Skeletal muscle cell (primary cell): ENCODE data around the gene ZNF462.
A peak's percentile ranks its signal among the peaks of the same experiment; 100 is the strongest.
"Not testable (repeated sequence)": the region's sequence is repeated elsewhere in the genome, so short reads cannot be mapped to it uniquely, and the experiment has no call there.

Experiments used
- DNase-seq: peaks from one replicate; pipeline ENCODE4 v3.0.0-alpha.2; 2010; ENCODE audit warnings: low read depth
- H3K4me3 ChIP-seq: 2 replicates; pipeline ENCODE4 v1.5.1; 2011; ENCODE audit warnings: low read depth, mild to moderate bottlenecking, control low read depth, low read length, moderate library complexity

Gene ZNF462

DNA sequence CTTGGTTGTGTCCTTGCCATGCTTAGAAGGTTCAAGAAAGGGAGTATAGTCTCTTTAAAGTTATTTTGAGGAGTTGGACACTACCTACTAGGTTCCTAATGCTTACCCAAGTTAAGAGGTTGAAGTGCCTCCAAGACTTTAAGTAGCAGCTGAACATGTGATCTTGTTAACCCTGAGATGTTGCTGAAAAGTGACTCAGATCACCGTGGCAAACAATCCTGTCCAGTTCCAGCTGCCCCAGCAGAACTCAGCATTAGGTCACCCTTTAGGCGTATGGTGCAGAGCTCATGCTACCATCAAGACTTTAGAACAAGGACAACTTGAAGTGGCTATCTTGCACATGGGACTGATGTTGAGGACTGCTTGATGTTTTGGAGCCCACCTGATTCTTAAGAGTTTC is 22.5 kb downstream of the ZNF462 start:
- no peak overlapping the region for H3K4me3 ChIP-seq
- DNase-seq, result peak; percentile 78

DNA sequence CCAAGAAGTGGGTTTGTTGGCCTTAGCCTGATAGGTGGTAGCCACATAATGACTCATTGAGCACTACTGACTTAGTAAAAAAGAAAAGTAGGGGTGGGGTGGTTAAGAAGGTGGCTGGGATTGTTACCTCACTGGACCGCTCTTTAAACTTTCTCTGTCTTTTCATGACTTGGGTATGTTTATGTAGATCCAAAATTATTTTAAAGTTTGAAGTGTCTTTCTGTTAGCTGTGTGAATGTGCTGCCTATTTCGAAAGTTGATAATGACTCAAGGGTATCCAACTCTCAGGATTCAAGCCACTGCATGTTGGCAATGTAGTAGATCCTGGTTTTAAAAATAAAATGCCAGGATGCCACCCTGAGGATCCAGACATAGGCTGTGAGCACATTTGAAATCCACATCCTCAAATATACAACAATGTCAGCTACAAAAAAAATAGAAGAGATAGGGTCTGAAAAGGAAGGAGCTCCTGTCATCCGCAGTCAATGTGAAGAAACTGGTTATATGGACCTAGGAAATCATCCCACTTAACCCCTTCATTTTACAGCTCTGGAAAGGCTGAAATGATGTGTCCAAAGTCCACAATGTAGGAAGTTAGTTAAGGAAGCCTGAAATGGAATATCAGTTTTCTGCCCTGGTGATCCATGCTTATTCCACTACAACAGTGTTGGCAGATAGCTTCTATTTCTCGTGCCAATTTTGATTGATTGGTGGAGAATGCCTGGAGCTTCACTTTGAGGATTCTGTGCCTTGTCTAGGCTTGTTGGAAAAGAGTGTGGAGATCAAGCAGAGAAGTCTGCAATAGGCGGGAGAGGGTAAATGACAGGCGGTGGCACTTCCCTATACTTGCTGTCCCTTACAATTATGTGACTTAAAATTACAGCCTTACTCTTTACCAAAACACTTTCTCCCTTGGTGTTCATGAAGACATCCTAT is 23.4 kb downstream of the ZNF462 start:
- no peak overlapping the region for H3K4me3 ChIP-seq
- DNase-seq, result no peak

DNA sequence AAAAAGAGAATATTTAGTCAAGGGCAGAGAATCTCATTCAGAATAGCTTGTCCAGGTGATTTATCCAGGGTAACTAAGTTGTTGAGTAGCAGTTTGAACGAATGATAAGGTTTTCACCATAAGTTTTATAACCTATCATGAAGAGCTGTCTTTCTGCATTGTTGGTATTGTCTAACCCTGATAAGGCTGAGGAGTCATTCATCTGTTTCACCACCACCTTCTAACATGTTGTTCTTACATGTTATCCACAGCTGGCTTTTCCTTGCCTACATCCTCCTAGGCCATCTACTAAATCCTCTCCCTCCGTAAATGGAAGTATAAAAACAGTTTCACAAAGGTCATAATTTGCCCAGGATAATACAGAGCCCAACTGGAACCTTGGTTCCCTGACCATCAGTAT is 24.1 kb downstream of the ZNF462 start:
- no peak for DNase-seq
- H3K4me3 ChIP-seq, result no peak overlapping the region

DNA sequence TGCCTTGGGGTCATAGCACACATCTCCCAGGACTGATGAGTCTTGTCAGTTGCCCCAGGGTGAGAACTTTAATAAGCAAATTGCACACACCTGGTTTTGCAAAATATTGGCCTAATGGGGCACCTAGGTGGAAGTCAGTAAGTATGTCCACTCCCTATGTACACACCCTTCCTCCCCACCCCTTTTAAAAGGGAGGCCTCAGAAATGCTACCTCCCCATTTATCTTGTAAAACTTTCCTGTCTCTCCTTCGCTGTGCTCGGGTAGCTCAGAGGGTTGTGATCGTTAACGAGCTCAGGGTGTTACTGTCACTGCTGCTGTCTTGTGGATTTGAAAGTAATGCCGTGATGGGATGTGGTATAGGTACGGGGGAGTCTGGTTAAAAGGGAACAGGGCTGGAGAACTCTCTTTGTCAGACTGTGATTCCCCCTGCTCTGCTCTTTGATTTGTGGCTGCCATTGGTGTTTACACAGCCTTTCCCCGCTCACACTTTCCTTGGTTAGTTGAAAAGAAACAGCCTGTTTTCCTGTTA is 26.2 kb downstream of the ZNF462 start:
- DNase-seq, result no peak
- H3K4me3 ChIP-seq, result no peak overlapping the region

DNA sequence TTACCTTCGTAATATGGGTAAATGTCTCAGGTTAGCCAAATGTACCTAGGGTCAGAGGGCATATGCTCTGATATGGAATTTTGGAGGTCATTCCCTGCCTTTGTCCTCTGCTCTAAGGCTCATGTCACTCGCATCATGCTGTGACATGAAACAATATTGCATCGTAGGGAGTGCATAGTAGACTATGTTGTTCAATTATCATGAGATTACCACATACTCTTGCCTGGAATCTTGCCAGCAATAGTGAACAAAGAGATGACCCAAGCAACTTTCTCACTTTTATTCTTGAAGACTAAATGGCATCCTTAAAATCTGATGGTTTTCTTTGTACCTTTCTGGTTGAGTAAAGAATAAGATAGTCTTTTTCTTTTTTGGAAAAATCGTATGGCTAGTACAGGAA is 27.6 kb downstream of the ZNF462 start:
- no peak for DNase-seq
- no peak overlapping the region for H3K4me3 ChIP-seq

DNA sequence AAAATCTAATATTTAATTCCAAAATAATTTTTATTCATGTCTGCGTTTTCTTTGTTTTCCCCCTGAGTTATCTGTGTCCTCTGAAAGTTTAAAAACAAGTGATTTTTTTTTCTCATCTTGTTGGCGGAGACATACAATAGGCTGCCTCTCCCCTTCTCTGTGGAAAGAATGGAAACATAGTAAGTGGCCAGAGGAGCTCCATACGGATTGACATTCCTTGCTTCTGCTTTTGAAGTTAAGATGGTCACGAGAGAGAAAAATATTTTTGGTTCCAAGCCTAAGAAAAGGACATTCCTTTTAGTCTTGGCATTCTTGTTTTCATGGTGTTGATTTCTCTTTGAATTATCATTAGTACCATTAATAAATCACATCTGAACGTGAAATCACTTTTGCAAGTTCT is 28.3 kb downstream of the ZNF462 start:
- H3K4me3 ChIP-seq, result no peak overlapping the region
- no peak for DNase-seq

DNA sequence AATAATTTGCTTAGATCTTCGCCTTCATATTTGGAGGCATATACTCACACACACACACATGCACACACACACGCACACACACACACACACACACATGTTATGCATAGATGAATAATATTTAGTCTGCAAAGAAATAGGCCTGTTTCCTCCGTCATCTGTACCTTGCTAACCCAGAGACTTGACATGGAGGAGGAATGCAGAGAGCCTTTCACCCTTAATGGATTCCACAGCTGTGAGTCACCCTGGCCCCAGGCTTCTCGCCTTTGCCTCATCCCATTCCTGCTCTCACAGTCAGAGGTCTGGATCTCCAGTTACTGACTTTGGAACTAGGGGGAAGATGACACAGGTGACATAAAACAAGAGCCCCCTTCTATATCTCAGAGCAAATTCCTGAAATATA is 29.7 kb downstream of the ZNF462 start:
- no peak overlapping the region for H3K4me3 ChIP-seq
- DNase-seq, result peak; percentile 94

DNA sequence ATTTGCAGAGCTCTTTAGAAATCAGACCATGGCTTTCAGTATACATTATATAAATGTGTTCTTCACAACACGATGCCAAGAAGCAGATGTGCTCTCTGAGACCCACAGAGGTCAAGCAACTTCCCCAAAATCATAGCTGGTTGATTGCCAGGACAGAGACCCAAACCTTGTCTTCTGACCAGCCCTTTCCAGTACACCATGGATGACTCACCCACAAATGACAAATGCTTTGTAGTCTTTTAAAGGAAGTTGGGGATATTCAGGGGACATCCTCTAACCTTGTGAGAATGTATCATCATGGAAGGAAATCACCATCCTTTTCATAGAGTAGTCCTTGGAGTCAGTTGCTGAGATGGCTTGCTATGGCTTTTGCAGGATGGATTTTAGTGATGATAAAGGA is 30.1 kb downstream of the ZNF462 start:
- no peak for DNase-seq
- no peak overlapping the region for H3K4me3 ChIP-seq

DNA sequence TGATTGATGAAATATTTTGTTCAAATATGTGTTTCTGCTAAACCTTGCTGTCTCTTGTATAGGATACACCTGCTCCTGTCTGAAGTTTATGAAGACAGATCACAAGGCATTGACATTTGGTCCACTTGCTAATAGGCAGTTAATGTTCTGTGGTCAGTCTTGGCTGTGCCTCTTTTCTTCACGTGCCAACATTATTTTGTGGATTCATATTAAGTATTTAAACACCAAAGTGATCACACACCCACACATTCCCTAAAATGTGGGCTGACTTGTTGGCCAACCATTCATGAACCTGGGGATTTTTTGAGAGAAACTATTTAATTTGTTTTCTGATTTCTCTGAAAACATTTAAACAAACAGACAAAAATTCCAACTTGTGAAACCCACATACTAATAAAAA is 33.7 kb downstream of the ZNF462 start:
- DNase-seq, result no peak
- no peak overlapping the region for H3K4me3 ChIP-seq

DNA sequence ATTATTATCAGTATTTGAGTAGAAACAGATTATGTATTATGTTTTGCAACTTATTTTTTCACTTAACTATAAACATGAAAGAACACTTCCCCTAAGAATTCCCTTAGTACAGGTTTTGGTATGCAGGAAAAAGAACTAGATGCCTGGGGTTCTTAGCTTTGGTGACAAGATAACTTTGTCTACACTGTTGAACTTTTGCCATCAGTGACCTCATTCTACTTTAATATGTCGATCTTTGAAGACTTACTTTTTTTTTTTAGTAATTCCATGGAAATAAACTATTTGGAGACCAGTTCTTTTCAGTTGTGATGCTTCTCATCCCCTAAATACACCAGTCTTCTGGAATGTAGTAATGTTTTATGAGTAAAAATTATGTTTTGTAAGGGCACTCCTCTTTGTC is 34.3 kb downstream of the ZNF462 start:
- DNase-seq, result no peak
- no peak overlapping the region for H3K4me3 ChIP-seq

DNA sequence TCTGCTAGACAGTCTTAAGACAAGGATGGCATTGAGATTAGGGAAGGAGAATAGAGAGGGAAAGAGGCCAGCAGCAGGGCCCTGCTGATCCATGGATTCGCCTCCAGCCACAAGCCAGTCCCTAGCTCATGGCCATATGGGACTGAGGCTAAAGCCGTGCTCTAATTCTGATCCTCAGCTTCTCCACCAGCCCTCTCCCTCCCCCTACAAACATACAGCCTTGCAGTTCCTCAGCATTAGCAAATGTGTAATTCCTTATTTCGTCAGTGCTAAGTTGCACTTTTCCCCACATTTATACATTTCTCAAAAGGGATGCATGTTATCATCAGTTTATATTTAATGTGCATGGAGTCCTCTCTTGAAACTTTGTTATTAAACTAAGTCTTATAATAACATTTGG is 34.8 kb downstream of the ZNF462 start:
- H3K4me3 ChIP-seq, result no peak overlapping the region
- DNase-seq, result no peak

DNA sequence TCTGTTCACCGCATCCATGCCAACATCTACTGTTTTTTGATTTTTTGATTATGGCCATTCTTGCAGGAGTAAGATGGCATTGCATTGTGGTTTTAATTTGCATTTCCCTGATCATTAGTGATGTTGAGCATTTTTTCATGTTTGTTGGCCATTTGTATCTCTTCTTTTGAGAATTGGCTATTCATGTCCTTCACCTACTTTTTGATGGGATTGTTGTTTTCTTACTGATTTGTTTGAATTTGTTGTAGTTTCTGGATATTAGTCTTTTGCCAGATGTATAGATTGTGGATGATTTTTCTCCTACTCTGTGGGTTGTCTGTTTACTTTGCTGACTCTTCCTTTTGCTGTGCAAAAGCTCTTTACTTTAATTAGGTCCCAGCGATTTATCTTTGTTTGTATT is 37.6 kb downstream of the ZNF462 start:
- DNase-seq, H3K4me3 ChIP-seq: not testable (repeated sequence)

DNA sequence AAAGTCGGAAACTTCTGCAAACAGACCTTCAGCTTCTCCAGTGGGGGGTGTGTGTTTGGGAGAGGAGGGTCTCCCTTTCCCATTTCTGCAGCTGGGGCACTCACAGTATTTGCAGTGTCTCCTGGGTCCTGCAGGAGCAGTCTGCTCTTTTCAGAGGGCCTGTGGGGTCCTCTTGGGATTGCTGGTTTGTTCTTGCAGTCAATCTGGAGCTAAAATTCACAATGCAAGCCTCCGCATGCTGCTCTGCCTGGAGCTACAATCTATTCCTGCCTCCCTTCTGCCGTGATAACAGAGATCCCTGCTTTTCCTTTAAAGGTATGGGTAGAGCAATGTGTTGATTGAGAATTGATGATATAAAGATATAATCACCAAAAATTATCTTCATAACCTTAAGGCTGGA is 43.2 kb downstream of the ZNF462 start:
- DNase-seq, result no peak
- H3K4me3 ChIP-seq, result no peak overlapping the region

DNA sequence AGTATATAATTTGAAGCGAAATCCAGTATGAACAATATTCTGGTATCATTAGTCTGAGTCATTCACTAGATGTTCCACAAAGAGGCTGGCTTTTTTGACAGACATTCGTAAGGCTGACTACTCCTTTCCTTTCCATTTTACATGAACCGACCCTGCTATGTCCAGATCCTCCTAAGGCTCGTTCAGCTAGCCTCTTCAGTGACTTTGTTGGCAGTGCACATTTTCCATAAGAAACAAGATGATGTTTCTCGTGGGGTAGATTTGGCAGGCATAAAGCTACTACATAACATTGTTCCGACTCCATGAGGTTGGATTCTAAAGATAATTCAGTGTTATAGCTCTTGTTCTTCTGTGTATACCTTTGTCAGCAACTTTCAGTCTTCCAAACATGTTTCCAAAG is 49.0 kb downstream of the ZNF462 start:
- DNase-seq, result no peak

DNA sequence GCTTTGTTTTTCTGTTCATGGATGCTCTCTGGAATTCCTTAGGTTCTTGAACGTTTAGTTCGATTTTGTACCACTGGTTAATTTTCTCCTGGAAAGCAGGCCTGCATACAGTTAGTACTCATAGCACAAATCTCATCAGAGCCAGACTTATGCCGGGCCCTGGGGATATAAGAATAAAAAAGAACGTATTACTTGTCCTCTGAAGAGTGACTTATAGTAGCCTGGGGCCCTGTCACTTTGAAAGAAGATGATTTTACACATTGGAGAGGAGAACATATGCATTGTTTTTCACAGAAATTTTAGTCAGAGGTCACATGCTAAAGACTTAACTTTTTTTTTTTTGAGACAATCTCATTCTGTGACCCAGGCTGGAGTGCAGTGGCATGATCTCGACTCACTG is 50.3 kb downstream of the ZNF462 start:
- H3K4me3 ChIP-seq, result no peak overlapping the region
- DNase-seq, result no peak

More for the DNA sequence above, 49.0 kb downstream of the ZNF462 start:
- H3K4me3 ChIP-seq, result no peak overlapping the region

DNA sequence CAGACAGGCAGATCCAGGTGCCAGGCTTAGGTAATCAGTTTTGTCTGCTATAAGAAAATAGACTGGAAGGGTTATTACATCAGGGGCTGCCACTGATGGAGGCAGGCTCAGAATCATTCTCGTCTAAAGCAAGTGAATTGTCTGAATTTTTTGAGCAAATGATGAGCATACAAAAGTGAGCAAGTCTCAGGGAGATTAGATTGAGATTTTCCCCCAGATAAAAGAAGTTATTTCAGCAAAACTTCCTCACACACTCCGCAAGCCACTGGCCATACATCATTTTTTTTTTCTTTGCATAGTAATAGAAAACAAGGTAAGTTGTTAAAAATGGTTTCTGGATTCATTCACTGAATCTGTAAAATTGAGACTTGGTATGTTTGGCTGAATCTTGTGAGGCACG is 52.9 kb downstream of the ZNF462 start:
- H3K4me3 ChIP-seq, result no peak overlapping the region
- DNase-seq, result no peak

DNA sequence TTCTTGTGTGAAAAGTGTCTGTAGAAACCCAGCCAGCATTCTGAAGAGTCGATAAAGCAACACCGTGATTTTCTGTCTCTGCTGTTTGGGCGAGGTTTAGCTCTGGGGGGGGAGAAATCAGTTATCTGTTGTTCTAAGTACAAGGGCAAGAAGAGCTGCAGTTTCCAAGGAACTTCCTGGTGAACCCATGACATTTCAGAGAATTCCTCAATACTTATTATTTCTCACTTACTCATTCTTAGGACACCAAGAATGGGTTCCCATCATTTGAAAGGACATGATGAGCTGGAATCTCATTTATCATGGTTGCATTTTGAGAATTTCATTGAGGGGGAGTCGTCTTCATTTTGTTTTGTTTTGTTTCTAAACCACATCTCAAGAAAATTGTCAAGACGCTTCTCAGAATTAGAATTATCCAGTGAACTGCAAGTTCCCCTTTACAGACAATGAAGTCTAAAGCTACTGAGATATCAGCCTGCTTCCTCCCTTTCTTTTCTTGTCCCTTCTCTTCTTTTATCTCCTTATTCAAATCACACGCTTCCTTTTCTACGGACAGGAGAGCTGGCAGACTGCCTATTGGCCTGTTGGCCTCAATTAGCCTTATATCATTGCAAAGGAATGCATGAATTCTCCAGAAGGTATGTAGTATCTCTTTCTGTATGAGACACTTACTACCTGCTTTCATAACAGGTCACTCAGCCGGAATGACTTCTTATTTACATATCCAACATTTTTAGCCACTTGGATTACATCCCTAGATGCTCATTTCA is 53.7 kb downstream of the ZNF462 start:
- peak; percentile 51 for DNase-seq
- H3K4me3 ChIP-seq, result no peak overlapping the region

DNA sequence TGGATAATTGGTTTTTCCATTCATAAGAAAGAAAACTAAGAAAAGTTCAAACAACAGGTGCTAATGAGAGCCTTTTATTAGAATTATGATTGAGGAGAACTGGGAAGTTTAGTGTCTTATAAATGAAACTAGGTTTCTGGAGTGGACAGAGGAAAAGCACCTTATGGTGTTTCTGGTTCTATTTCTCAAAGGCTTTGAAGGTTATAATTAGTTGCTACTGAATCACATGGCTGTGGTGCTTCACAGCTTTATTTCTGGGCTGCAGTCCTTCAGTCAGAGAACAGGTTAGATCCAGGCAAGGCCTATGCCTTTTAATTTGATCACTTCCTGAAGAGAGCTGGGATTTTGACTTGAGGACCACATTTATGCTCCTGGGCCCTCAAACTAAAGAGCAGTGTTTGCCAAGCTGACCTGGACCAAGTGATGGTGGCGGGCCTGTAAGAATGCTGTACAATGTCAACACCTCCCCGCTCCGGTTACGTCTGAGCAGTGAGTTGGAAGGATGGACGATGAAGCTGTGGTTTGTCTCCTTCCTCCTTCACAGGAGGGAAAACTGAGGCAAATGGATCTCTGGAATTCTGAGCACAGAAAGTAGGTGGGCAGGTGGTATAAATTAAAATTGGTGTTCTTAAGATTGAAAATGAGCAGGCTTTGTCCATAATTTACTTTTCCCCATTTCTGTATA is 56.0 kb downstream of the ZNF462 start:
- no peak for DNase-seq
- H3K4me3 ChIP-seq, result no peak overlapping the region

DNA sequence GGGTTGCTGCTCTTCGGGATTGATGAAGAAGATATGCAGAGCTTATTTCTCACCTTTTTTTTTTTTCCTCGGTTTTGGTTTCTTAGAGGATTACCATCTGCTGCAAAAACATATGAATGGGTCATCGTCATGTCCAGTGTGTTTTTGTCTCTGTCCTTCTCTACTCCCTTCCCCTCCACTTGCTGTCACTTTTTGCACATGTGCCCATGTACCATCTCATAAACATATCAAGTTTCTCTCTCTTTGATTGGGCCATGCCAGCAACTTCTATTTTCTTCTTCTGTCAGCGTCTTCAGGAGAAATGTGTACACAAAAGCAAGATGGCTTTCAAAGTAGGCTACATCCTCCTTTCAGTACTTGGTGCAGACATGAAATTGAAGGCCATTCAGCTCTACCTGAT is 57.1 kb downstream of the ZNF462 start:
- H3K4me3 ChIP-seq, result no peak overlapping the region
- no peak for DNase-seq

DNA sequence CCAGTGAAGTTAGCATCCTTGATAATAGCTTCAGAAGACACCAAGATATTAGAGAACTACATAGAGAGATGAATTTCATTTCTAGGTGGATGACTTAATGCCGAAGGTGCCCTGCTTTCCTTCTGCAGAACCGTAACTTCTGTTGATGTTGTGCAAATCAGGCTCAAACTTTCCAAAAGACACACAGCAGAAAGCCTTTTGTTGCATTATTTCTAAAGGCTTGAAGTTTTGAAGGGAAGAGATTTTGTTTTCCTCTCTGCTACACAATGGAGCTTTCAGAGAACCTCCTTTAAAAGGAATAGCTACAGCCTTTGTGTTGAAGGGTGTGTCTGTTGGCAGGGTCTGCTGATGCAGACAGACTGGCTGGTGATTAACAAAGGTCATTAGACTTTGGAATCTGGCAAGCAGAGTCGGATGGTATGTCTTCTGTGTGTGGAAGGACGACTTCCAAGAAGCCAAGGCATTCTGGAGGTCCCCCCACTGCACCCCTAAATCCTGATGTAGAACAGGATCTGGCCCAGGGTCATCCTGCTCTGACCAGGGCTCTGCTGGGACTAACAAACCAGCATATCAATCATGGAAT is 57.8 kb downstream of the ZNF462 start:
- DNase-seq, result no peak
- H3K4me3 ChIP-seq, result no peak overlapping the region
